PC-3 (cell line): ENCODE results near the gene LFNG.

Experiments used
- EZH2phosphoT487 ChIP-seq: fragments of 300-600 bp; sonication (generic); IDR thresholded peaks from 2 replicates; pipeline ENCODE4 v1.6.1; 2018; ENCODE audit warnings: mild to moderate bottlenecking, antibody characterized with exemption, low read length, borderline replicate concordance
- TF ChIP-seq, protein P1 (sequence below): fragments of 300-600 bp; sonication (generic); conservative IDR thresholded peaks from 2 replicates; pipeline ENCODE4 v1.5.1; 2017; ENCODE audit warnings: antibody characterized with exemption, low read depth, mild to moderate bottlenecking, low read length

- TF ChIP-seq, protein P1, sequence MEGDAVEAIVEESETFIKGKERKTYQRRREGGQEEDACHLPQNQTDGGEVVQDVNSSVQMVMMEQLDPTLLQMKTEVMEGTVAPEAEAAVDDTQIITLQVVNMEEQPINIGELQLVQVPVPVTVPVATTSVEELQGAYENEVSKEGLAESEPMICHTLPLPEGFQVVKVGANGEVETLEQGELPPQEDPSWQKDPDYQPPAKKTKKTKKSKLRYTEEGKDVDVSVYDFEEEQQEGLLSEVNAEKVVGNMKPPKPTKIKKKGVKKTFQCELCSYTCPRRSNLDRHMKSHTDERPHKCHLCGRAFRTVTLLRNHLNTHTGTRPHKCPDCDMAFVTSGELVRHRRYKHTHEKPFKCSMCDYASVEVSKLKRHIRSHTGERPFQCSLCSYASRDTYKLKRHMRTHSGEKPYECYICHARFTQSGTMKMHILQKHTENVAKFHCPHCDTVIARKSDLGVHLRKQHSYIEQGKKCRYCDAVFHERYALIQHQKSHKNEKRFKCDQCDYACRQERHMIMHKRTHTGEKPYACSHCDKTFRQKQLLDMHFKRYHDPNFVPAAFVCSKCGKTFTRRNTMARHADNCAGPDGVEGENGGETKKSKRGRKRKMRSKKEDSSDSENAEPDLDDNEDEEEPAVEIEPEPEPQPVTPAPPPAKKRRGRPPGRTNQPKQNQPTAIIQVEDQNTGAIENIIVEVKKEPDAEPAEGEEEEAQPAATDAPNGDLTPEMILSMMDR, result no peak
- no peak for TF ChIP-seq EZH2phosphoT487
These were observed 10.2 kb upstream of the LFNG start for GRCh38 chr7:2509298-2509906.
